ENCODE results near the gene PRB4.

PRB4 gene

GRCh38 chr12:11307143-11307542 lies 3.1 kb downstream of the PRB4 start:
- TF ChIP-seq CTCF (IDR thresholded peaks at IDR 0.05; ENCODE audit: low read depth, low read length, missing control alignments) = no peak
- in situ Hi-C loops (cut with HindIII; ENCODE audit: low sequenced_read_pairs) = no loop called here
- H3K4me3 ChIP-seq (ENCODE audit: low read depth, low read length) = no peak overlapping the region
- DNase-seq (ENCODE audit: low read depth) = no peak

DNA sequence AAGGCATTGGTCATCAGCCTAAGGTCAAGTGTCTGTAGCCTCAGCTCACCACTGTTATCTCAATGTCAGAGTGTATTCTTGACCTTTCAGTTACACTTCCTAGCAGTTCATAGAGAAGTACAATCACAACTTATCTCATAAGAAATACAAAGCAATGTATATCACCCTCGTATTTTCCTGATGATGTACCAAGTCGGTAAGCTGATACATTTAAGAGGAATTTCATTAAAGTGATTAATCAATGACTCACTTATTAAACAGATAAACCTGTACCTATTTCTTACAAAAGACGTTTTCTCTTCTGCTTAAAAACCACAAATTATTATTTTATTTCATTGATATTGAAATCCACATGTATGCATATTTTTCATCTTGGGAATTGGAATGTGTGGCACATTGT lies 36.8 kb downstream of the PRB4 start:
- in situ Hi-C loops (cut with HindIII; ENCODE audit: low sequenced_read_pairs) = no loop called here
- no peak for TF ChIP-seq CTCF (IDR thresholded peaks at IDR 0.05; ENCODE audit: low read depth, low read length, missing control alignments)
- no peak for DNase-seq (ENCODE audit: low read depth)
- H3K4me3 ChIP-seq (ENCODE audit: low read depth, low read length) = no peak overlapping the region

GRCh38 chr12:11269607-11270006 lies 40.6 kb downstream of the PRB4 start, which contains the start of gene PRB3:
Gene PRB3 (minus strand): TSS chr12:11269707. CDS start chr12:11269669, 38 bp downstream.
- in situ Hi-C loops (cut with HindIII; ENCODE audit: low sequenced_read_pairs) = no loop called here
- DNase-seq (ENCODE audit: low read depth) = no peak
- TF ChIP-seq CTCF (IDR thresholded peaks at IDR 0.05; ENCODE audit: low read depth, low read length, missing control alignments) = no peak
- H3K4me3 ChIP-seq (ENCODE audit: low read depth, low read length) = no peak within 1 kb of the TSS

GRCh38 chr12:11264501-11264900 lies 45.7 kb downstream of the PRB4 start:
- no peak overlapping the region for H3K4me3 ChIP-seq (ENCODE audit: low read depth, low read length)
- in situ Hi-C loops (cut with HindIII; ENCODE audit: low sequenced_read_pairs) = no loop called here
- no peak for TF ChIP-seq CTCF (IDR thresholded peaks at IDR 0.05; ENCODE audit: low read depth, low read length, missing control alignments)
- DNase-seq (ENCODE audit: low read depth) = no peak

All from astrocyte of the cerebellum (primary cell).